ENCODE measurements around the gene TOMM34. TPM values are rescaled to one million over a fixed set of nuclear protein-coding genes. Genes with fewer than 3 reads are reported as not detected.

TOMM34 gene
- polyA plus RNA-seq, 1 experiment: 48.6 TPM

GRCh38 chr20:44917399-44917798, 42.8 kb downstream of the TOMM34 start:
- Histone ChIP-seq H3K27me3 (ENCODE audit: control insufficient read depth, insufficient read depth, low read length) (no peaks in the 10 kb centered on the region), H3K4me3 (ENCODE audit: low read depth, low read length) (no peak overlapping the region), H3K36me3 (ENCODE audit: control insufficient read depth, insufficient read depth, low read length) (peaks cover 11% of the 10 kb centered on the region)
- ChIA-PET POLR2A (no interaction called here), CTCF (interaction anchor here (0.6 to 2.1 kb wide), 2 partner anchors 8 to 13 kb away, joined by 3 to 5 read pairs; no protein-coding TSS in a partner anchor)
- TF ChIP-seq, protein P1, sequence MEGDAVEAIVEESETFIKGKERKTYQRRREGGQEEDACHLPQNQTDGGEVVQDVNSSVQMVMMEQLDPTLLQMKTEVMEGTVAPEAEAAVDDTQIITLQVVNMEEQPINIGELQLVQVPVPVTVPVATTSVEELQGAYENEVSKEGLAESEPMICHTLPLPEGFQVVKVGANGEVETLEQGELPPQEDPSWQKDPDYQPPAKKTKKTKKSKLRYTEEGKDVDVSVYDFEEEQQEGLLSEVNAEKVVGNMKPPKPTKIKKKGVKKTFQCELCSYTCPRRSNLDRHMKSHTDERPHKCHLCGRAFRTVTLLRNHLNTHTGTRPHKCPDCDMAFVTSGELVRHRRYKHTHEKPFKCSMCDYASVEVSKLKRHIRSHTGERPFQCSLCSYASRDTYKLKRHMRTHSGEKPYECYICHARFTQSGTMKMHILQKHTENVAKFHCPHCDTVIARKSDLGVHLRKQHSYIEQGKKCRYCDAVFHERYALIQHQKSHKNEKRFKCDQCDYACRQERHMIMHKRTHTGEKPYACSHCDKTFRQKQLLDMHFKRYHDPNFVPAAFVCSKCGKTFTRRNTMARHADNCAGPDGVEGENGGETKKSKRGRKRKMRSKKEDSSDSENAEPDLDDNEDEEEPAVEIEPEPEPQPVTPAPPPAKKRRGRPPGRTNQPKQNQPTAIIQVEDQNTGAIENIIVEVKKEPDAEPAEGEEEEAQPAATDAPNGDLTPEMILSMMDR (IDR thresholded peaks at IDR 0.05; ENCODE audit: insufficient read depth, low read depth, low read length): no peak
- no peak for DNase-seq (ENCODE audit: low read depth)

DNA sequence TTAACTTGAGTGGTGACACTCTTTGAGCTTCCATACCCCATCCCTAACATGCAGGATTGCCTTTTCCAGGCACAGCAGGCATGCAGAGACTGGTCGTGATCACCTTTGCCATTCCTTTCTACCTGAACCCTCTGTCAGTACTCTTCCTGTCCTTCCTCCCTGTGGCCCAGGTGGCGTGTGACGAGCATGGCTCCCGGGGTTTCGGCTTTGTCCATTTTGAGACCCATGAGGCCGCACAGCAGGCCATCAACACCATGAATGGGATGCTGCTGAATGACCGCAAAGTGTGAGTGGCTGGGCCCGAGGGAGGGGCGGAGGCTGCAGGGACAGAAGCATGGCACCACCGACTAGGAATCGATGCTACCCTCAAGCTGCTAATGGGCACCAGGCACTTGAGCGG, 43.6 kb downstream of the TOMM34 start:
- TF ChIP-seq, protein P1 (IDR thresholded peaks at IDR 0.05; ENCODE audit: insufficient read depth, low read depth, low read length): no peak
- POLR2A ChIA-PET: no interaction called here
- Histone ChIP-seq H3K36me3 (ENCODE audit: control insufficient read depth, insufficient read depth, low read length) (peaks cover 11% of the 10 kb centered on the region), H3K27me3 (ENCODE audit: control insufficient read depth, insufficient read depth, low read length) (no peaks in the 10 kb centered on the region), H3K4me3 (ENCODE audit: low read depth, low read length) (no peak overlapping the region)
- no peak for DNase-seq (ENCODE audit: low read depth)
- CTCF ChIA-PET: interaction anchor here (2.1 kb wide), 1 partner anchor 9 kb away, joined by 5 read pairs; no protein-coding TSS in a partner anchor

- TF ChIP-seq, protein P1 (IDR thresholded peaks at IDR 0.05; ENCODE audit: insufficient read depth, low read depth, low read length): no peak
- no peak for DNase-seq (ENCODE audit: low read depth)
- ChIA-PET CTCF (interaction anchor here (0.6 kb wide), 1 partner anchor 760 kb away, joined by 3 read pairs; no protein-coding TSS in a partner anchor), POLR2A (no interaction called here)
- Histone ChIP-seq H3K36me3 (ENCODE audit: control insufficient read depth, insufficient read depth, low read length) (peaks cover 11% of the 10 kb centered on the region), H3K4me3 (ENCODE audit: low read depth, low read length) (no peak overlapping the region), H3K27me3 (ENCODE audit: control insufficient read depth, insufficient read depth, low read length) (no peaks in the 10 kb centered on the region)
These were observed 45.3 kb downstream of the TOMM34 start for GRCh38 chr20:44914924-44915323.

DNA sequence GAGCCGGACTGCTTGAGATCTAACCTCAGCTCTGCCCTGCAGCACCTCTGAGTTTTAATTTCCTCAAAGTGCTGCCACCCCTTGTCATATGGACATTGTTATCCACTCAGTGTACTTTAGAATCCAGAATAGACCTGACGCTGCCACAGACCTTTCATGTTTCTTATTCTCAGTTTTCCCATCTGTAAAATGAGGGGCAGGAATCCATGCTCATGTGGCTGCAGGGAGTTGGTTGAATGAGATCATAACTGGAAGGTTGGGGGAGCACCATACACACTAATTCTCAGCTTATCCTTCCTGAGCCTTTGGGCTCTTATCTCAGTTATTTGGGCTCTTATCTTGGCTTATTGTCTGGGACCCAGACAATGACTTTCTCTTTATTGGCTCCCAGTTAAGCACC, 48.0 kb downstream of the TOMM34 start:
- ChIA-PET POLR2A (no interaction called here), CTCF (no interaction called here)
- Histone ChIP-seq H3K27me3 (ENCODE audit: control insufficient read depth, insufficient read depth, low read length) (no peaks in the 10 kb centered on the region), H3K36me3 (ENCODE audit: control insufficient read depth, insufficient read depth, low read length) (peaks cover 10% of the 10 kb centered on the region), H3K4me3 (ENCODE audit: low read depth, low read length) (no peak overlapping the region)
- TF ChIP-seq, protein P1 (IDR thresholded peaks at IDR 0.05; ENCODE audit: insufficient read depth, low read depth, low read length): no peak
- DNase-seq (ENCODE audit: low read depth): no peak

DNA sequence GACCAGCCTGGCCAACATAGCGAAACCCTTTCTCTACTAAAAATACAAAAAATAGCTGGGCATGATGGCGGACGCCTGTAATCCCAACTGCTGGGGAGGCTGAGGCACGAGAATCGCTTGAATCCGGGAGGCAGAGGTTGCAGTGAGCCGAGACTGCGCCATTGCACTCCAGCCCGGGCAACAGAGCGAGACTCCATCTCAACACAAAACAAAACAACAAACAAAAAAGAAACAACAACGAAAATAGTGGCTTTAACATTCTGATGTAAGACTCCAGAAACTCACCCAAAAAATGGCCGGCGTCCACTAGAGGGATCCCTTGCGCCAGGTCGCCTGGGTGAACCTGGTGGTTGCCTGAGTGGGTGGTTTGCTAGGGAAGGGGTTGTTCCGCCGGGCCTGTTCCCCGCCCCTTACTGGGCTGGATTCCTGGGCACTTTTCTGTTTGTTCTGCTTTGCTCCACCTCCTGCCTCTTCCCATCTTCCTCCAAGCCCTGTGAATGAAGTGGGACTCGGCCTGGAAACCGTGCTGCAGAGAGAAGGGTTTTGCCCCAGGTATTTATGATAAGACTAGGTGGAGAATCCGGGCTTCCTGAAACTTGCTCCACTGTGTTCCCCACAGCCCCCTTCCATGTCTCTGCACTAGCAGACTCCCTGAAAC, 48.8 kb downstream of the TOMM34 start:
- TF ChIP-seq, protein P1 (IDR thresholded peaks at IDR 0.05; ENCODE audit: insufficient read depth, low read depth, low read length): peak; percentile 56
- CTCF ChIA-PET: interaction anchor here (0.7 to 1.4 kb wide), 2 partner anchors 67 to 379 kb away, joined by 3 read pairs; no protein-coding TSS in a partner anchor
- DNase-seq (ENCODE audit: low read depth): no peak
- Histone ChIP-seq H3K27me3 (ENCODE audit: control insufficient read depth, insufficient read depth, low read length) (no peaks in the 10 kb centered on the region), H3K4me3 (ENCODE audit: low read depth, low read length) (no peak overlapping the region), H3K36me3 (ENCODE audit: control insufficient read depth, insufficient read depth, low read length) (peaks cover 10% of the 10 kb centered on the region)
- POLR2A ChIA-PET: no interaction called here

Data from BJ (cell line).